ENCODE results near the gene ZNF609. TPM values are rescaled to one million over a fixed set of nuclear protein-coding genes. Genes with fewer than 3 reads are reported as not detected.

Gene ZNF609
- total RNA-seq, 1 experiment from 2014 or later: 9.9 TPM

DNA sequence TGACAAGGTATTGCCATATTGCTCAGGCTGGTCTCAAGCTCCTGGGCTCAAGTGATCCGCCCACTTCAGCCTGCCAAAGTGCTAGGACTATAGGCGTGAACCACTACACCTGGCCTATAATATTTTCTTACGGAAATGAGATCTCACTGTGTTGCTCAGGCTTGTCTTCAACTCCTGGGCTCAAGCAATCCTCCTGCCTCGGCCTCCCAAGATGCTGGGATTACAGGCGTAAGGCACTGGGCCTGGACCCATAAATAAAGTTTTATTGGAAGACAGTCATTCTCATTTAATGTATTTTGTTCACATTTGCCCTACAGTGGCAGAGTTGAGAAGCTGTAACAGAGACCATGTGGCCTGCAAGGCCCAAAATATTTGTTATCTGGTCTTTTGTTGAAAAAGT lies 173.0 kb downstream of the ZNF609 start:
- no peaks in the 10 kb centered on the region for H3F3A ChIP-seq (ENCODE audit: low read length, unreplicated experiment)
- ChIA-PET CTCF (no interaction called here), POLR2A (ENCODE audit: unreplicated experiment) (no interaction called here)
- 0 out of 2 replicates have a peak, but pooled peaks cover 3% of the 10 kb centered on the region for H3K79me2 ChIP-seq (ENCODE audit: low read length)
- no peaks in the 10 kb centered on the region for H3K4me1 ChIP-seq (ENCODE audit: insufficient read depth, low read length)
- H3K36me3 ChIP-seq (ENCODE audit: low read depth, low read length): no peaks in the 10 kb centered on the region
- no peak for DNase-seq
- no peak overlapping the region for H3K27ac ChIP-seq (ENCODE audit: low read length)
- H4K20me1 ChIP-seq (ENCODE audit: low read length): no peaks in the 10 kb centered on the region
- H3K9ac ChIP-seq (ENCODE audit: low read length): no peak overlapping the region
- H3K9me2 ChIP-seq (replicated peaks; ENCODE audit: low read length): no peaks in the 10 kb centered on the region
- ATAC-seq: no peak
- H3K4me3 ChIP-seq (ENCODE audit: low read length): no peak overlapping the region
- no peak overlapping the region for H3K4me2 ChIP-seq (ENCODE audit: low read length)
- no peaks in the 10 kb centered on the region for H3K9me3 ChIP-seq (ENCODE audit: low read length)
- H3K27me3 ChIP-seq (ENCODE audit: low read length): no peaks in the 10 kb centered on the region
- TF ChIP-seq, protein P1, sequence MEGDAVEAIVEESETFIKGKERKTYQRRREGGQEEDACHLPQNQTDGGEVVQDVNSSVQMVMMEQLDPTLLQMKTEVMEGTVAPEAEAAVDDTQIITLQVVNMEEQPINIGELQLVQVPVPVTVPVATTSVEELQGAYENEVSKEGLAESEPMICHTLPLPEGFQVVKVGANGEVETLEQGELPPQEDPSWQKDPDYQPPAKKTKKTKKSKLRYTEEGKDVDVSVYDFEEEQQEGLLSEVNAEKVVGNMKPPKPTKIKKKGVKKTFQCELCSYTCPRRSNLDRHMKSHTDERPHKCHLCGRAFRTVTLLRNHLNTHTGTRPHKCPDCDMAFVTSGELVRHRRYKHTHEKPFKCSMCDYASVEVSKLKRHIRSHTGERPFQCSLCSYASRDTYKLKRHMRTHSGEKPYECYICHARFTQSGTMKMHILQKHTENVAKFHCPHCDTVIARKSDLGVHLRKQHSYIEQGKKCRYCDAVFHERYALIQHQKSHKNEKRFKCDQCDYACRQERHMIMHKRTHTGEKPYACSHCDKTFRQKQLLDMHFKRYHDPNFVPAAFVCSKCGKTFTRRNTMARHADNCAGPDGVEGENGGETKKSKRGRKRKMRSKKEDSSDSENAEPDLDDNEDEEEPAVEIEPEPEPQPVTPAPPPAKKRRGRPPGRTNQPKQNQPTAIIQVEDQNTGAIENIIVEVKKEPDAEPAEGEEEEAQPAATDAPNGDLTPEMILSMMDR (conservative IDR thresholded peaks at IDR 0.05; ENCODE audit: low read depth, low read length): no peak
- BruUV-seq (replicated peaks): no TSS peak
- H2AFZ ChIP-seq (ENCODE audit: low read length): no peak overlapping the region
- intact Hi-C loops (cut with micrococcal nuclease): no loop called here

- Histone ChIP-seq H3K36me3 (ENCODE audit: low read depth, low read length) (no peaks in the 10 kb centered on the region), H3K79me2 (ENCODE audit: low read length) (0 out of 2 replicates have a peak, but pooled peaks cover 3% of the 10 kb centered on the region), H3K4me1 (ENCODE audit: insufficient read depth, low read length) (no peaks in the 10 kb centered on the region), H3K27me3 (ENCODE audit: low read length) (no peaks in the 10 kb centered on the region), H3K4me3 (ENCODE audit: low read length) (no peak overlapping the region), H3K9ac (ENCODE audit: low read length) (no peak overlapping the region), H3K4me2 (ENCODE audit: low read length) (no peak overlapping the region), H2AFZ (ENCODE audit: low read length) (no peak overlapping the region), H3K27ac (ENCODE audit: low read length) (no peak overlapping the region), H4K20me1 (ENCODE audit: low read length) (no peaks in the 10 kb centered on the region), H3K9me3 (ENCODE audit: low read length) (no peaks in the 10 kb centered on the region), H3K9me2 (replicated peaks; ENCODE audit: low read length) (no peaks in the 10 kb centered on the region), H3F3A (ENCODE audit: low read length, unreplicated experiment) (no peaks in the 10 kb centered on the region)
- BruUV-seq (replicated peaks): no TSS peak
- TF ChIP-seq, protein P1 (conservative IDR thresholded peaks at IDR 0.05; ENCODE audit: low read depth, low read length): no peak
- TF ChIP-seq EZH2phosphoT487 (IDR thresholded peaks at IDR 0.05; ENCODE audit: borderline replicate concordance, low read length): no peak
- no peak for TF ChIP-seq EZH2 (IDR thresholded peaks at IDR 0.05; ENCODE audit: low read length, unreplicated experiment)
- ATAC-seq: no peak
- POLR2A ChIA-PET (ENCODE audit: unreplicated experiment): interaction anchor here (0.5 kb wide), 1 partner anchor 24 kb away, joined by 3 read pairs; no protein-coding TSS in a partner anchor
- intact Hi-C loops (cut with micrococcal nuclease): no loop called here
- no peak for DNase-seq
- CTCF ChIA-PET: no interaction called here
These were observed 173.6 kb downstream of the ZNF609 start for GRCh38 chr15:64634027-64634426.

DNA sequence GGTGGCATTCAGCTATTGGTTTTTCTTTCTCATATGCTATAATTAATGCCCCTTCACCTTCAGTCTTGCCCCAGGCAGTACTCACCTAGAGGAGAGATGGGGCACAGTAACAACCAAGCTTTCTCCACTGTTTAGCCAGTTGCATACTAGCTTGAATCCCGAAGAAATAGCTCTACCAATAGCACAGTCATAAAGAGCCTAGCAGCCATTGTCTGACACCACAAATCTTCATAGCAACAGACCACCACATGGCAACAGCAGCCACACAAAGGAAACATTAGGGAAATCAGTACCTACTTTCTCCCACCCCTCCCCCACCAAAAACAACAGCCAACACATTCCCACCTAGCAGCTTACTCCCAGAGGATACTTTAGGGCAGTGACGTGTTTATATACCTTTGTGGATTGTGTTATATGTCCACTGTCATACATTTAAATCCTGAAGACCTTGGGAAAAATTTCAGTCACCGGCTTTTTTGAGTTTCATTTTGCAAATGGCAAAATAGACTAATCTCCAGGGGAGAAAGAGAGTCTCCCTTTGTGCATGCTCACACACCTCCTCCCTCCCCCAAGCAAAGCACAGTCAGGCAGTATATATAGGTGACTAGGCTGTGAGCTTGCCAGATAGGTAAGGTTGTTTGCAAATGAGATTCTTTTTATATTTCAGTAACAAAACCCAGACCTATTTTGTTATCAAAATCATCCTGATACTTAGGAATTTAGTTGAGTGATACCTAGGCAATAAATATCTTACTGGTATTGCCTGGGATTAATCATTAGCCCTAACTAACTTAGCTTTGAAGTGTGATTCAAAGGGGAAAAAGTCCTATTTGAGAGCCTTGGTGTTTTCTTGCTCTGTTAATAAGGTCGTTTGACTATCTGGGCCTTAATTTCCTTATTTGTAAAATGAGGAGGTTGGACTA lies 174.5 kb downstream of the ZNF609 start:
- H3K9me2 ChIP-seq (replicated peaks; ENCODE audit: low read length): no peaks in the 10 kb centered on the region
- H3K9me3 ChIP-seq (ENCODE audit: low read length): no peaks in the 10 kb centered on the region
- no peak overlapping the region for H2AFZ ChIP-seq (ENCODE audit: low read length)
- H3K4me1 ChIP-seq (ENCODE audit: insufficient read depth, low read length): no peaks in the 10 kb centered on the region
- CTCF ChIA-PET: no interaction called here
- no peaks in the 10 kb centered on the region for H4K20me1 ChIP-seq (ENCODE audit: low read length)
- H3F3A ChIP-seq (ENCODE audit: low read length, unreplicated experiment): no peaks in the 10 kb centered on the region
- POLR2A ChIA-PET (ENCODE audit: unreplicated experiment): no interaction called here
- DNase-seq (no peak), ATAC-seq (no peak)
- BruUV-seq (replicated peaks): no TSS peak
- no peak overlapping the region for H3K9ac ChIP-seq (ENCODE audit: low read length)
- H3K4me3 ChIP-seq (ENCODE audit: low read length): no peak overlapping the region
- no peak overlapping the region for H3K4me2 ChIP-seq (ENCODE audit: low read length)
- TF ChIP-seq EZH2phosphoT487 (IDR thresholded peaks at IDR 0.05; ENCODE audit: borderline replicate concordance, low read length): no peak
- no peak for TF ChIP-seq EZH2 (IDR thresholded peaks at IDR 0.05; ENCODE audit: low read length, unreplicated experiment)
- TF ChIP-seq, protein P1 (conservative IDR thresholded peaks at IDR 0.05; ENCODE audit: low read depth, low read length): no peak
- intact Hi-C loops (cut with micrococcal nuclease): no loop called here
- no peak overlapping the region for H3K27ac ChIP-seq (ENCODE audit: low read length)
- no peaks in the 10 kb centered on the region for H3K27me3 ChIP-seq (ENCODE audit: low read length)
- H3K79me2 ChIP-seq (ENCODE audit: low read length): 0 out of 2 replicates have a peak, but pooled peaks cover 3% of the 10 kb centered on the region
- H3K36me3 ChIP-seq (ENCODE audit: low read depth, low read length): no peaks in the 10 kb centered on the region
